Neural progenitor cell (in vitro differentiated cells): ENCODE results near the gene FLRT2. TPM values are rescaled to one million over a fixed set of nuclear protein-coding genes. Genes with fewer than 3 reads are reported as not detected.

Source experiments
- DNase-seq: peaks from one replicate; pipeline ENCODE4 v3.0.0-alpha.2; 2016; ENCODE audit warnings: low spot score
- H2AFZ ChIP-seq: fragments of 200-600 bp; sonication (generic); replicated peaks from 2 replicates; pipeline ENCODE4 v1.6.1; 2016; ENCODE audit warnings: antibody characterized with exemption
- H3F3A ChIP-seq: fragments of 200-600 bp; sonication (generic); 2 replicates; pipeline ENCODE4 v1.6.1; 2016; ENCODE audit warnings: antibody characterized with exemption, low read depth
- H3K27ac ChIP-seq: fragments of 200-600 bp; sonication (generic); 2 replicates; pipeline ENCODE4 v1.5.1; 2016; ENCODE audit warnings: mild to moderate bottlenecking
- H3K27me3 ChIP-seq: fragments of 200-600 bp; sonication (generic); 2 replicates; pipeline ENCODE4 v1.6.1; 2016; ENCODE audit warnings: mild to moderate bottlenecking, moderate library complexity
- H3K36me3 ChIP-seq: fragments of 200-600 bp; sonication (generic); 2 replicates; pipeline ENCODE4 v1.5.1; 2016
- H3K4me1 ChIP-seq: fragments of 200-600 bp; sonication (generic); 2 replicates; pipeline ENCODE4 v1.6.1; 2016; ENCODE audit warnings: mixed run types
- H3K4me2 ChIP-seq: fragments of 200-600 bp; sonication (generic); 2 replicates; pipeline ENCODE4 v1.6.1; 2016
- H3K4me3 ChIP-seq: fragments of 200-600 bp; sonication (generic); 2 replicates; pipeline ENCODE4 v1.5.1; 2016
- H3K79me2 ChIP-seq: fragments of 200-600 bp; sonication (generic); 2 replicates; pipeline ENCODE4 v1.6.1; 2016; ENCODE audit warnings: low read depth
- H3K9ac ChIP-seq: fragments of 200-600 bp; sonication (generic); 2 replicates; pipeline ENCODE4 v1.6.1; 2016
- H3K9me3 ChIP-seq: fragments of 200-600 bp; sonication (generic); 2 replicates; pipeline ENCODE4 v1.5.1; 2016; ENCODE audit warnings: low read depth
- H4K20me1 ChIP-seq: fragments of 200-600 bp; sonication (generic); 2 replicates; pipeline ENCODE4 v1.6.1; 2016; ENCODE audit warnings: low read depth
- H3K27ac Mint-ChIP-seq: 3 replicates; pipeline ENCODE4 v1.8.0; 2021; ENCODE audit warnings: mixed read lengths
- H3K27me3 Mint-ChIP-seq: 2 replicates; pipeline ENCODE4 v1.8.0; 2022; ENCODE audit warnings: low read depth, mild to moderate bottlenecking, inconsistent platforms, moderate library complexity, mixed read lengths; ENCODE audit not compliant: insufficient read depth
- H3K36me3 Mint-ChIP-seq: 3 replicates; pipeline ENCODE4 v1.8.0; 2021; ENCODE audit warnings: mixed read lengths
- H3K4me1 Mint-ChIP-seq: 3 replicates; pipeline ENCODE4 v1.8.0; 2021; ENCODE audit warnings: mixed read lengths
- H3K4me3 Mint-ChIP-seq: 3 replicates; pipeline ENCODE4 v1.8.0; 2021; ENCODE audit warnings: mild to moderate bottlenecking, moderate library complexity, mixed read lengths
- H3K9me3 Mint-ChIP-seq: 3 replicates; pipeline ENCODE4 v1.8.0; 2020; ENCODE audit warnings: mixed read lengths
- CTCF ChIP-seq: fragments of 200-600 bp; sonication (generic); IDR thresholded peaks from 2 replicates; pipeline ENCODE4 v1.5.1; 2017; ENCODE audit warnings: antibody characterized with exemption, mild to moderate bottlenecking
- EZH2 ChIP-seq: fragments of 200-600 bp; sonication (generic); IDR thresholded peaks from 2 replicates; pipeline ENCODE4 v1.6.1; 2017; ENCODE audit warnings: antibody characterized with exemption, mild to moderate bottlenecking, moderate library complexity
- EZH2phosphoT487 ChIP-seq: fragments of 200-600 bp; sonication (generic); IDR thresholded peaks from 2 replicates; pipeline ENCODE4 v1.6.1; 2017; ENCODE audit warnings: antibody characterized with exemption
- total RNA-seq: library from RNA; depleted of rRNA; stranded (reverse); fragments of >200 nt; gene quantifications from 2 replicates; pipeline ENCODE4 v1.2.3, GENCODE V29; 2015; ENCODE audit warnings: low replicate concordance

Gene FLRT2
- total RNA-seq, 1 donor from 2014 or later, result 8.5 TPM

- no peaks in the 10 kb centered on the region for H3K27me3 ChIP-seq
- H3K9me3 ChIP-seq, result no peaks in the 10 kb centered on the region
- H4K20me1 ChIP-seq, result no peaks in the 10 kb centered on the region
- no peaks in the 10 kb centered on the region for H3K36me3 ChIP-seq
- no peaks in the 10 kb centered on the region for H3K79me2 ChIP-seq
- H3K4me1 ChIP-seq, result peaks cover 3% of the 10 kb centered on the region
- H3K4me3 ChIP-seq, result no peak overlapping the region
- H3K27ac ChIP-seq, result no peak overlapping the region
- no peaks in the 10 kb centered on the region for H3F3A ChIP-seq
- no peak for DNase-seq
- Mint-ChIP-seq H3K4me3 (no peak overlapping the region), H3K36me3 (peaks cover 11% of the 10 kb centered on the region), H3K27me3 (no peaks in the 10 kb centered on the region), H3K9me3 (peaks cover 5% of the 10 kb centered on the region), H3K4me1 (peaks cover 10% of the 10 kb centered on the region), H3K27ac (no peak overlapping the region)
- no peak overlapping the region for H2AFZ ChIP-seq
- TF ChIP-seq EZH2phosphoT487 (no peak), EZH2 (no peak), CTCF (no peak)
- no peak overlapping the region for H3K9ac ChIP-seq
- H3K4me2 ChIP-seq, result no peak overlapping the region
Measured at GRCh38 chr14:85595981-85596380, 66.0 kb downstream of the FLRT2 start.

- Mint-ChIP-seq H3K36me3 (peaks cover 10% of the 10 kb centered on the region), H3K9me3 (peaks cover 5% of the 10 kb centered on the region), H3K4me3 (no peak overlapping the region), H3K27ac (no peak overlapping the region), H3K27me3 (no peaks in the 10 kb centered on the region), H3K4me1 (peaks cover 13% of the 10 kb centered on the region)
- Histone ChIP-seq H3K27ac (no peak overlapping the region), H3K79me2 (no peaks in the 10 kb centered on the region), H3K9ac (no peak overlapping the region), H3F3A (no peaks in the 10 kb centered on the region), H2AFZ (no peak overlapping the region), H3K36me3 (no peaks in the 10 kb centered on the region), H4K20me1 (no peaks in the 10 kb centered on the region), H3K9me3 (no peaks in the 10 kb centered on the region), H3K4me1 (peaks cover 9% of the 10 kb centered on the region), H3K27me3 (no peaks in the 10 kb centered on the region), H3K4me2 (no peak overlapping the region), H3K4me3 (no peak overlapping the region)
- no peak for DNase-seq
- TF ChIP-seq CTCF (no peak), EZH2phosphoT487 (no peak), EZH2 (no peak)
Measured at GRCh38 chr14:85596562-85596961, 66.6 kb downstream of the FLRT2 start.

- H3K79me2 ChIP-seq, result no peaks in the 10 kb centered on the region
- Mint-ChIP-seq H3K9me3 (peaks cover 5% of the 10 kb centered on the region), H3K27ac (no peak overlapping the region)
Measured at GRCh38 chr14:85597701-85598100, 67.8 kb downstream of the FLRT2 start.

More at GRCh38 chr14:85597701-85598100, 67.8 kb downstream of the FLRT2 start:
- Histone ChIP-seq H3F3A (no peaks in the 10 kb centered on the region), H3K9me3 (no peaks in the 10 kb centered on the region), H3K36me3 (no peaks in the 10 kb centered on the region), H3K27ac (no peak overlapping the region), H3K4me1 (peaks cover 9% of the 10 kb centered on the region), H3K9ac (no peak overlapping the region), H3K27me3 (no peaks in the 10 kb centered on the region), H2AFZ (no peak overlapping the region), H4K20me1 (no peaks in the 10 kb centered on the region), H3K4me3 (no peak overlapping the region), H3K4me2 (no peak overlapping the region)
- Mint-ChIP-seq H3K4me3 (no peak overlapping the region), H3K4me1 (peaks cover 18% of the 10 kb centered on the region), H3K36me3 (peaks cover 10% of the 10 kb centered on the region), H3K27me3 (no peaks in the 10 kb centered on the region)
- no peak for DNase-seq
- TF ChIP-seq EZH2 (no peak), EZH2phosphoT487 (no peak), CTCF (no peak)
